Prostate gland (tissue), 2 donors: Measurements from ENCODE around the gene CATSPERZ. TPM values are rescaled to one million over a fixed set of nuclear protein-coding genes. Genes with fewer than 3 reads are reported as not detected.
"Not testable (repeated sequence)": the region's sequence is repeated elsewhere in the genome, so short reads cannot be mapped to it uniquely, and the experiment has no call there.

Experiments used
- DNase-seq: peaks from one replicate; pipeline ENCODE4 v3.0.0-alpha.2; 2019; ENCODE audit warnings: low spot score
- H3K27ac ChIP-seq, 2 donors: fragments of 200-600 bp; sonication (generic); 2 replicates each; pipeline ENCODE4 v1.5.1; 2017 to 2019
- H3K27me3 ChIP-seq: fragments of 200-600 bp; sonication (generic); replicated peaks from 2 replicates; pipeline ENCODE4 v1.5.1; 2019; ENCODE audit not compliant: insufficient read depth
- H3K36me3 ChIP-seq, 2 donors: fragments of 200-600 bp; sonication (generic); 1 replicate in 1 of 2; 2 replicates in 1 of 2; pipeline versions ENCODE4 v1.5.1 to v1.8.1; 2017 to 2019
- H3K4me1 ChIP-seq: fragments of 200-600 bp; sonication (generic); replicated peaks from 2 replicates; pipeline ENCODE4 v1.5.1; 2019
- H3K4me3 ChIP-seq, 2 donors: fragments of 200-600 bp; sonication (generic); 2 replicates each; pipeline ENCODE4 v1.5.1; 2017 to 2019
- H3K9me3 ChIP-seq: fragments of 200-600 bp; sonication (generic); 2 replicates; pipeline ENCODE4 v1.5.1; 2017
- POLR2A ChIP-seq: fragments of 450-650 bp; IDR thresholded peaks from one replicate; pipeline ENCODE4 v1.6.1; 2016; ENCODE audit warnings: antibody characterized with exemption, mild to moderate bottlenecking
- POLR2AphosphoS5 ChIP-seq: sonication (generic); formaldehyde crosslinking; IDR thresholded peaks from one replicate; pipeline ENCODE4 v1.6.1; 2017; ENCODE audit warnings: antibody characterized with exemption
- WGBS: methylation state at CpG from one replicate; pipeline ENCODE4 v1.1.5; 2018; 5-methylcytosine and 5-hydroxymethylcytosine counted together
- intact Hi-C: fragments of 100-400 bp; cut with DNase I; formaldehyde crosslinking; loops from one replicate; pipeline ENCODE4 v1.14.2; 2022
- total RNA-seq, 2 donors: library from RNA; depleted of rRNA; stranded (reverse); fragments of >200 nt; gene quantifications; one replicate each; pipeline ENCODE4 v1.1.0, GENCODE V29; 2016
- TF ChIP-seq, protein P1 (sequence below), 4 experiments: fragments of 200-600 bp in 2 of 4; fragments of 450-650 bp in 2 of 4; sonication (generic) in 2 of 4; IDR thresholded peaks; 1 replicate in 3 of 4; 2 replicates in 1 of 4; pipeline ENCODE4 v1.5.1; 2016 to 2019; ENCODE audit warnings: antibody characterized with exemption in 4 of 4, mild to moderate bottlenecking in 2 of 4, moderate library complexity in 2 of 4

The CATSPERZ gene
- total RNA-seq, 2 donors from 2014 or later: 44.3 TPM; not detected in 1

DNA sequence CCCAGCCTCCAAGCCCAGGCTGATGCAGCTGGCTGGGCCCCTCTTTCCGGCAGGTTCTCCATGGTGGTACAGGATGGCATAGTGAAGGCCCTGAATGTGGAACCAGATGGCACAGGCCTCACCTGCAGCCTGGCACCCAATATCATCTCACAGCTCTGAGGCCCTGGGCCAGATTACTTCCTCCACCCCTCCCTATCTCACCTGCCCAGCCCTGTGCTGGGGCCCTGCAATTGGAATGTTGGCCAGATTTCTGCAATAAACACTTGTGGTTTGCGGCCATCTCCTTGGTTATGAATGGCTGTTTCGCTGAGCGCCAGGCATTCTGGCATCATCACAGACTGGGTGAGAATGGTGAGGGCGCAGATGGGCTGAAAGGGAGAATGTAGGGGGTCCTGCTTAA, 21.4 kb downstream of the CATSPERZ start:
- no peaks in the 10 kb centered on the region for H3K4me1 ChIP-seq

DNA sequence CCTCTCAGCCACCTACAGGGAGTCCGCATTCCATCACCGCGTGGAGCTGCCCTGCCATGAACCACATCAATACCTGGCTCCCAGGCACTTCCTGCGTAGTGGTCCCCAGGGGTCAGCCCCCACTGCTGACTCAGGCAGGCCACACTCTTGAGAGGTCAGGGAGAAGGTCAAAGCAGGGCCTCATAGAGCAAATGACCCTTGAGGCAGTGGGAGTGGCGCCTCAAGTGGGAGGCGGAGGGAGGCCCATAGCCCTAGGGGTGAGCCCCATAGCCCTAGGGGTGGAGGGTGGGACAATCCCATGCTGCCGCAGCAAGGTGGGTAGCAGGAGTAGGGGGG, 22.7 kb downstream of the CATSPERZ start:
- no peaks in the 10 kb centered on the region for H3K27me3 ChIP-seq
- no peaks in the 10 kb centered on the region for H3K4me1 ChIP-seq
- TF ChIP-seq POLR2AphosphoS5 (no peak), POLR2A (no peak)
- TF ChIP-seq, protein P1, sequence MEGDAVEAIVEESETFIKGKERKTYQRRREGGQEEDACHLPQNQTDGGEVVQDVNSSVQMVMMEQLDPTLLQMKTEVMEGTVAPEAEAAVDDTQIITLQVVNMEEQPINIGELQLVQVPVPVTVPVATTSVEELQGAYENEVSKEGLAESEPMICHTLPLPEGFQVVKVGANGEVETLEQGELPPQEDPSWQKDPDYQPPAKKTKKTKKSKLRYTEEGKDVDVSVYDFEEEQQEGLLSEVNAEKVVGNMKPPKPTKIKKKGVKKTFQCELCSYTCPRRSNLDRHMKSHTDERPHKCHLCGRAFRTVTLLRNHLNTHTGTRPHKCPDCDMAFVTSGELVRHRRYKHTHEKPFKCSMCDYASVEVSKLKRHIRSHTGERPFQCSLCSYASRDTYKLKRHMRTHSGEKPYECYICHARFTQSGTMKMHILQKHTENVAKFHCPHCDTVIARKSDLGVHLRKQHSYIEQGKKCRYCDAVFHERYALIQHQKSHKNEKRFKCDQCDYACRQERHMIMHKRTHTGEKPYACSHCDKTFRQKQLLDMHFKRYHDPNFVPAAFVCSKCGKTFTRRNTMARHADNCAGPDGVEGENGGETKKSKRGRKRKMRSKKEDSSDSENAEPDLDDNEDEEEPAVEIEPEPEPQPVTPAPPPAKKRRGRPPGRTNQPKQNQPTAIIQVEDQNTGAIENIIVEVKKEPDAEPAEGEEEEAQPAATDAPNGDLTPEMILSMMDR (IDR thresholded peaks at IDR 0.05): no peak
- no peak overlapping the region for H3K4me3 ChIP-seq
- H3K36me3 ChIP-seq: no peaks in the 10 kb centered on the region
- no peak overlapping the region for H3K27ac ChIP-seq
- no peak for DNase-seq
- WGBS: 81% methylated on average over 7 of the region's 7 CpGs
- intact Hi-C loops: no loop called here
- H3K9me3 ChIP-seq: no peaks in the 10 kb centered on the region

More for the DNA sequence above, 21.4 kb downstream of the CATSPERZ start:
- Histone ChIP-seq H3K27ac (peak overlapping the region; percentile 65 to 68), H3K4me3 (no peak overlapping the region), H3K36me3 (no peaks in the 10 kb centered on the region), H3K9me3 (no peaks in the 10 kb centered on the region), H3K27me3 (no peaks in the 10 kb centered on the region)
- DNase-seq: peak; percentile 86
- intact Hi-C loops: no loop called here
- WGBS: 62% methylated on average over 5 of the region's 5 CpGs
- TF ChIP-seq POLR2AphosphoS5: peak; percentile 94
- peak; percentile 70 for TF ChIP-seq POLR2A
- TF ChIP-seq, protein P1 (IDR thresholded peaks at IDR 0.05): no peak

DNA sequence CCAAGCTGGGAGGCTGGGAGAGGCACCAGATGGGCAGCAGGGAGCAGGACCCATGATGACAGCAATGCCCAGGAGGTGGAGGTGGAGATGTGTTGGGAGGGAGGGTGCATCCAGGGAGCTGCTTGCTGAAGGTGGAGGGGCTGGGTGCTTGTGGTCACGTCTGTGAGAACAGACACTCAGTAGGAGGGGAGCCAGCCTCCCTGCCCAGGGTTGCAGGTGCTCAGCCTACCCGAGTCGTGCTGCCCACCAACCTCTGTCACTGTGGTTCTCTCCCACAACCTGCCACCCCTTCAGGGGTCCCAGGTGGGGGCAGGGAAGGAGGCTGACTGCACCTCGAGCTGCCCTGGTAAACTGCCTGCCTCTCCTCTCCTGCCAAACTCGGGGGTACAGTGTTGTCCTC, 23.2 kb downstream of the CATSPERZ start:
- no peaks in the 10 kb centered on the region for H3K27me3 ChIP-seq
- H3K4me3 ChIP-seq: no peak overlapping the region
- WGBS: 49% methylated on average over 5 of the region's 5 CpGs
- TF ChIP-seq POLR2AphosphoS5 (no peak), POLR2A (no peak)
- TF ChIP-seq, protein P1 (IDR thresholded peaks at IDR 0.05): no peak
- H3K4me1 ChIP-seq: no peaks in the 10 kb centered on the region
- DNase-seq: no peak
- intact Hi-C loops: no loop called here
- no peaks in the 10 kb centered on the region for H3K36me3 ChIP-seq
- H3K27ac ChIP-seq: peak overlapping the region in 1 of 2 donors; percentile 49
- H3K9me3 ChIP-seq: no peaks in the 10 kb centered on the region

DNA sequence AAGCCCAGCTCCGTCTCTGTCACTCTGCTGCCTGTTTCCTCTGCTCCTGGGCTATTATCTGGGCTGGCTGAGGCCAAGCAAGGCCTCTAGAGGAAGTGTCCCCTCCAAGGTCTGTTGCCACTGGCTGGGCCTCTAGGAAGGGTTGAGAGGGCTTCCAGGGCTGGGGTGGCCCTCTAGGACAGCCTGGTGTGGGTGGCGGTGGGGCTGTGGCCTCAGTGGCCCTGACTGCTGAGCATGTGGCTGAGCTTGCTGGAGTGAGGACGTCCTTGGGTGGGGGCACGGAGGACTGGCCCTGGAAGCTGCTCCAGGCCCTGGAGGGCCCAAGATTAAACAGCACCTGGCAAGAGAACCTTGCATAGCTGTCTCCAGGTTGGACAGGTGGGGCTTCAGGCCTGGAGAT, 23.8 kb downstream of the CATSPERZ start:
- DNase-seq, H3K36me3 ChIP-seq, H3K9me3 ChIP-seq, intact Hi-C loops, H3K27me3 ChIP-seq, H3K4me1 ChIP-seq, H3K4me3 ChIP-seq: not testable (repeated sequence)
- 97% methylated on average over 4 of the region's 4 CpGs for WGBS
- peak overlapping the region; percentile 43 to 49 for H3K27ac ChIP-seq

DNA sequence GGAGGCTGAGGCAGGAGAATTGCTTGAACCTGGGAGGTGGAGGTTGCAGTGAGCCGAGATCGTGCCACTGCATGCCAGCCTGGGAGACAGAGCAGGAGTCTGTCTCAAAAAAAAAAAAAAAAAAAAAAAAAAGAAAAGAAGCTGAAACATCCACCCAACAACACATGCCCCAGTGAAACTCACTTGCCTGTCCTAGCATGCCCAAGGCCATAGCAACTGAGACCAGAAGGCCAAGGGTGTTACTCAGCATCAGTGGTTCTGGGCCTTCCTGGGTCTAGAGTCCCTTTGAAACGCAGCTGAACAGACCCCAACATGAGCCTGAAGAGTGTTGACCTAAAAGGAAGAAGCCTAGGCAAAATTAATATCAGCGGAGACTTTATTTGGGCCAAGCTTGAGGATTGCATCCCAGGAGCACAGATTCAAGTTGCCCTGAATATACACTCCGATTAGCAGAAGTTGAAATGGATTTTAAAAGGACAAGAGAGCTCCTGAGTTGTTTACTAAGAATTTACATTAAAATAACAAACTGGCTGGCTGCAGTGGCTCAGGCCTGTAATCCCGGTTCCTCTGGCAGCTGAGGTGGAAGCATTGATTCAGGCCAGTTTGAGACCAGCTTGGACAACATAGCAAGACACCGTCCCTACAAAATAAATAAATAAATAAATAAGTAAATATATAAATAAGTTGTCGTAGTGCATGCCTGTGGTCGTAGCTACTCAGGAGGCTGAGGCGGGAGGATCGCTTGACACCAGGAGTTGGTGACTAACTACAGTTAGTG, 24.7 kb downstream of the CATSPERZ start:
- no peaks in the 10 kb centered on the region for H3K27me3 ChIP-seq
- H3K27ac ChIP-seq: peak overlapping the region; percentile 43 to 49
- no peak for TF ChIP-seq POLR2A
- TF ChIP-seq, protein P1 (IDR thresholded peaks at IDR 0.05): no peak
- peak; percentile 48 for TF ChIP-seq POLR2AphosphoS5
- no peak overlapping the region for H3K4me3 ChIP-seq
- intact Hi-C loops: no loop called here
- no peaks in the 10 kb centered on the region for H3K36me3 ChIP-seq
- H3K9me3 ChIP-seq: no peaks in the 10 kb centered on the region
- peaks cover 2% of the 10 kb centered on the region for H3K4me1 ChIP-seq
- WGBS: 60% methylated on average over 11 of the region's 11 CpGs
- peak; percentile 65 for DNase-seq
